HG03432 (cell line): ENCODE measurements around the gene SHBG.
"Not testable (repeated sequence)": the region's sequence is repeated elsewhere in the genome, so short reads cannot be mapped to it uniquely, and the experiment has no call there.

Experiments used
- ATAC-seq: cut with Tn5 transposase; IDR thresholded peaks from one replicate; pipeline ENCODE4 v1.9.1; 2021; ENCODE audit warnings: mild to moderate bottlenecking, moderate library complexity; ENCODE audit not compliant: unreplicated experiment

Gene SHBG

DNA sequence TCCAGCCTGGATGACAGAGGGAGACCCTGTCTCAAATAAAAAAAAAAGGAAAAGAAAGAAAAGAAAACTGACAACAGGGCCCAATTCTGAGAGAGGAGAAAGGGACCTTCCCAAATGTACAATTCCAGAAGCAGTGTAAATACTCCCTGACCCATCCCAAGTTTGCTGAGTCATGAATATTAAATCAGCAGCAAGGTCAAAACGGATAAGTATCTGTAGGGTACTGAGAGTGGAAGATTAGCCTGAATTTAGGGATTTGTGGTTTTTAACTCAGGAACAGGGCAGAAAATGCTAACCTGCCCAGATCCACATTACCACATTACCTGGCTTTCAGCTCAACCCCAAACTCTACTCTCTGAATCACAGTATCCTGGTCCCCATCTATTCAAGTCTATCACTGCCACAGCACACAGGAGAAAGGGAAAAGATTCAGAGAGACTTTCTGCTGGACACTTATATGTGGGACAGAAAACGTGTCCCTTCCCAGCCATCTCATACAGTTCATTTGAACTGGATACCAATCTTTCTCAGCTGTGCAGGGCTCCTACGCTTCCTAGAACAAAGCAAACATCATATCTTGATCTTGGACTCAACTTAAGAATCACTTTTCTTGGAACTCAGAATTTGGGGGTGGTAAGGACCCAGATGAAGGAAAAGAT lies 18.2 kb upstream of the SHBG start:
- no peak for ATAC-seq

DNA sequence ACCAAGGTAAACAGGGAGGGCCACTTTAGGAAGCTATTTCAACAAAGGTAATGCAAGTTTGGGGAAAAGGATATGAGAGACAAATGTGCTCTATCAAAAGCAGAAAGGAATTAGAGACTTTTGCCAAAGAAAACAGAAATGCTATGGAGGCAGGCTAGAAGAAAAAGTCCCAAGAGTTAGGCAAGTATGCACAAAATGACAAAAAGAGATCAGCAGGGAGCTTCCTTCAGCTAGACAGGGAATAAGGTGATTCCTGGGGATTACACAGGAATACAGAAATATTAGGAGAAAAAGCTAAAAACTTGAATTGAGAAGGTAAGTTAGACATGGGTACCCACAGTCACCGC lies 17.7 kb upstream of the SHBG start:
- no peak for ATAC-seq

DNA sequence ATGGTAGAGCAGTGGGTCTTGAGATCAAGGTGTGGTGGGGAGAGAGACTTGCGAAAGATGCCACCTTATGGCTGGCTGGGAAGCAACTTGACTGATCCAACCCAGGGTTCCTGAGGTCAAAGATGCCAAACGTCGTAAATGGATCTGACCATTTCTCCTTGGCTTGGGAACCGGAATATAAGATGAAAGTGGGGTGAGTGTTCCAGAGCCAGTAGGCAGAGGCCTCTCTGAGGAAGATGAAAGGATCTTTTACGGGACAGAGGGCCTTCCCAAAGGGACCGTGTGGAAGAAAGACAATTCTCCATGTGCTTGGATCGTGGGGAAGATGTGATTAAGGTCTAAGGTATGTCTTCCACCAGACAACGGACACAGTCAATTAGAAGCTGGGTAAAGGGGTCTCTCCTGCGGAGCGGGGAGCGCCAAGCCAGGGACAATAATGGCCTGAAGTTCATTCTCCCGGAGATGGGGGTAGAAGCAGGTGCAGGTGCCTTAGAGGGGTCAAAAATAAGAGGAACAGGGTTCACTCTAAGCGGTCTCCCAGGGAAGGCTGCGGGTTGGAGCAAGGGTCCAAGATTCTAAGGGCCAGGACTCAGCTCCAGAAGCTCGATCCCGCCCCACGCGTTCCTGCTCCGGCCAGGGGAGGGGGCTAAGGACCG lies 16.0 kb upstream of the SHBG start:
- ATAC-seq = no peak

DNA sequence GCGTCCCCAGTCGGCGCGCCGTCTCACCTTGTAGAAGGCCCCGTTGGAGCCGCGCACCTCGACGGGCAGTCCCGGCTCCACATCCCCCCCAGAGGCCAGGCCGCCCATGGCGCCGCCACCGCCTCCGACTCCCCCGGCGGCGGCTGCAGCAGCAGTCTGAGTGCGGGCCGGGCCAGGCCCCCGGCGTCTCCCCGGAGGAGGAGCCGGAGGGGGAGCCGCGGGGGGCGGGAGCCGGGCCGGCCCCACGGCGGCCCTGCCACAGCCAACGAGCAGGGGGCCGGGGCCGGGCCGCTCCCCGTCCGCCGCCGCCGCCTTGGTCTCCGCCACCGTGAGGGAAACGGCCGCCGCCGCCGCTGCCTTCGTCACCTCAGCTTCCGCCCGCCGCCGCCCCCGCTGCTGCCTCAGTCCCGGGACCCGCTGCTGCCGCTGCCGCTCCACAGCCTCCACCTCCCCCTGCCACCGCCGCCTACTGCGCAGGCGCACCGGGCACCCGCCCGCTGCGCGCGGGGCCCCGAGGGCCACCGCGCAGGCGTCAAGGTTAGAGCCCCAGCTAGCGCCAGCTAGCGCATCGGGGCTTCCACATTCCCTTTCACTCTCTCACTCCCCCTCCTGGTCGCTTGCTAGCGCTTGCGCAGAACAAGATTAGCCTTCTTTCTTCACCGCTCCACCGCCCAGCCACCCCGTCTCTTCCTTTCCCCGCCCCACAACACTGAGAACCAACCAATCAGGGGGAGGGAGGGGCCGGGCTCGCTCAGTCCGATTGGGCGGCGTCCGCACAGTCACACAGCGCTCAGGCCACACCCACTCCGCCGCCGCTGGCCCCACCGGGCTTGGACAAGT lies 15.3 kb upstream of the SHBG start, which contains the start of gene FXR2:
Gene FXR2 (minus strand): TSS at position 473 of the 840 bp plus-strand sequence. CDS start 365 bp downstream, at position 108.
- ATAC-seq = peak; percentile 78

DNA sequence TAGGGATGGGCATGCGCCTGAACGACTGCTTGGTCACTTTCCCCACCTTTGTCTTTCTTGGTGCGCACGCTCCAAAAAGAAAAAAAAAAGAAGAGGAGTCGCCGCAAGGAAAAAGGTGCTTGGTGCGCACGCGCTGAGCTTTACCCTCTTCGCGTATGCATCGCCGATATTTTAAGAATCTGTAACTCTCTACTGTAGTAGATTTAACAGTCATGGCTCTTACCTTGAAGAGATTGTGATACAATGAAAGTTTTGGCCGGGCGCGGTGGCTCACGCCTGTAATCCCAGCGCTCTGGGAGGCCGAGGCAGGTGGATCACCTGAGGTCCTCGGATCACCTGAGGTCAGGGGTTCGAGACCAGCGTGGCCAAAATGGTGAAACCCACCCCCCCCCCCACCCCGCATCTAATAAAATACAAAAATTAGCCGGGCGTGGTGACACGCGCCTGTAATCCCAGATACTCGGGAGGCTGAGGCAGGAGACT lies 14.6 kb upstream of the SHBG start:
- no peak for ATAC-seq

DNA sequence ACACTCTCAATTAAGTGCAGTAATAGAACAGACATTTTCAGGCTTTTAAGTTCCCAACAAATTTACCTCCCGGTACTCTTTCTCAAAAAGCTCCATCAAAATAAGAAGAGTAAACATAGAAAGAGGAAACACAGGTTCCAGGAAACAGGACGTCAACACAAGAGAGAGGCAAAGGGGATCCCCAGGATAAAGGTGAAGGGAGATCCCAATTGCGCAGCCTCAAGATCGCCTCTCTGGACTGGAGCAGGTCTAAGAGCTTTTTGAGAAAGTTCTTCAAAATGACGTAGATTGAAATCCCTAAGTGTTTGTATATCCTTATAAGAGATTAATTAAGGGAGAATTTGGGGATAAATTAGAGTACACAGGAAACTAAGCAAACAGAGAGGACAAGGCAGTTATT lies 11.3 kb upstream of the SHBG start:
- ATAC-seq = no peak

DNA sequence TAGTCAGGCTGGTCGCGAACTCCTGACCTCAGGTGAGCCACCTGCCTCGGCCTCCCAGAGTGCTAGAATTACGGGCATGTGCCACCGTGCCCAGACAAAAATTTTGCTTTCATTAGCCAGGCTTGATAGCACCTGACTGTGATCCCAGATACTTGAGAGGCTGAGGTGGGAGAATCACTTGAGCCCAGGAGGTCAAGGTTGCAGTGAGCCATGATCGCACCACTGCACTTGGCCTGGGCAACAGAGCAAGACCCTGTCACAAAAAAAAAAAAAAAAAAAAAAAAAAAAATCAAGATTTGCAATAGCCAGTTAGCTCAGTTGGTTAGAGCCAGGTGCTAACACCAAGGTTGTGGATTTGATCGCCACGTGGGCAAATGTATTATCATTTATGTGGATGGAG lies 9.1 kb upstream of the SHBG start:
- no peak for ATAC-seq

DNA sequence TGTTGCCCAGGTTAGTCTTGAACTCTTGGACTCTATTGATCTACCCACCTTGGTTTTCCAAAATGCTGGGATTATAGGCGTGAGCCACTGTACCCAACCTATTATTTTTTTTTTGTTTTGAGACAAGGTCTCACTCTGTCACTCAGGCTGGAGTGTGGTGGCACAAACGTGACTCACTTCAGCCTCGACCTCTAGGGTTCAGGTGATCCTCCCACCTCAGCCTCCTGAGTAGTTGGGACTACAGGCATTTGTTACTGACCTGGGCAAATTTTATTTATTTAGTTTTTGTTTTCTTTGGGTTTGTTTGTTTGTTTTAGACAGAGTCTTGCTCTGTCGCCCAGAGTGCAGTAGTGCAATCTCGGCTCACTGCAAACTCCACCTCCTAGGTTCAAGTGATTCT lies 6.3 kb upstream of the SHBG start:
- no peak for ATAC-seq

DNA sequence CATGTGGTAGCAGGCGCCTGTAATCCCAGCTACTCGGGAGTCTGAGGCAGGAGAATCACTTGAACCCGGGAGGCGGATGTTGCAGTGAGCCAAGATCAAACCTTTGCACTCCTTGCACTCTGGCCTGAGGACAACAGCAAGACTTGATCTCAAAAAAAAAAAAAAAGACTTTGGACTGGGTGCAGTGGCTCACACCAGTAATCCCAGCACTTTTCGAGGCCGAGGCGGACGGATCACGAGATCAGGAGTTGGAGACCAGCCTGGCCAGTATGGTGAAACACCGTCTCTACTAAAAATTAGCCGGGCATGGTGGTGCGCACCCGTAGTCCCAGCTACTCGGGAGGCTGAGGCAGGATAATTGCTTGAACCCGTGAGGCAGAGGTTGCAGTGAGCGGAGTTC lies 4.2 kb upstream of the SHBG start:
- ATAC-seq = not testable (repeated sequence)

DNA sequence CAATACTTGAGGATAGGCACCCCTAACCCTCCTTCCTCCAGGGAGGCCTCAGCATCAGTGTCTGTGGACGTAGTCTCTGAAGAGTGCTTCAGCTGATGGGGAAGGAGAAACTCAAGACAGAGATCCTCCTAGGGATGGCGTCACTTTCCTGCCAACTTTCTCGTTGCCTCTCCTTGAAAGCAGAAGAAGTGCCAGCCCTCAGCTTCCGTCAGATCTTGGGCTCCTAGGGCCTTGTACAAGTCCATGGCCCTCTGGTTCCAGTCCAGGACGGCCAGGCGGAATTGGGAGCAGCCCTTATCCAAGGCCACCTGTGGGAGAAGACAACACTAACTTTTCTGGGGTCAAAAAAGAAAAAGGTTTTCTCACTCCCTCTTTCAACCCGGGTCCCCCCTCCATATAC lies 3.6 kb upstream of the SHBG start:
- no peak for ATAC-seq

DNA sequence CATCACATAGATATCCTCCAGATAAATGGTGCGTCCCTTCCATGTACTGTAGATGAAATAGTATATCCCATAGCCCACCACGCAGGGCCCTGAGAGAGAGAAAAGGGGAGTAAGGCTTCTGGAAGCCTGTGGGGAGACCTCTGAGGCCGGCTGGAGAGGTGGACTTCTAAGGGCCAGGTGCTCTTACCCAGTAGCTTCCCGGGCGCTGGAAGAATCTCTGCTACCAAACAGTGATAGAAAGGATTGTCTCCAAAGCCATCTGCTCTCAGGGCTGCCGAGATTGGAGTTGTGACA lies 3.0 kb upstream of the SHBG start:
- peak; percentile 6 for ATAC-seq

DNA sequence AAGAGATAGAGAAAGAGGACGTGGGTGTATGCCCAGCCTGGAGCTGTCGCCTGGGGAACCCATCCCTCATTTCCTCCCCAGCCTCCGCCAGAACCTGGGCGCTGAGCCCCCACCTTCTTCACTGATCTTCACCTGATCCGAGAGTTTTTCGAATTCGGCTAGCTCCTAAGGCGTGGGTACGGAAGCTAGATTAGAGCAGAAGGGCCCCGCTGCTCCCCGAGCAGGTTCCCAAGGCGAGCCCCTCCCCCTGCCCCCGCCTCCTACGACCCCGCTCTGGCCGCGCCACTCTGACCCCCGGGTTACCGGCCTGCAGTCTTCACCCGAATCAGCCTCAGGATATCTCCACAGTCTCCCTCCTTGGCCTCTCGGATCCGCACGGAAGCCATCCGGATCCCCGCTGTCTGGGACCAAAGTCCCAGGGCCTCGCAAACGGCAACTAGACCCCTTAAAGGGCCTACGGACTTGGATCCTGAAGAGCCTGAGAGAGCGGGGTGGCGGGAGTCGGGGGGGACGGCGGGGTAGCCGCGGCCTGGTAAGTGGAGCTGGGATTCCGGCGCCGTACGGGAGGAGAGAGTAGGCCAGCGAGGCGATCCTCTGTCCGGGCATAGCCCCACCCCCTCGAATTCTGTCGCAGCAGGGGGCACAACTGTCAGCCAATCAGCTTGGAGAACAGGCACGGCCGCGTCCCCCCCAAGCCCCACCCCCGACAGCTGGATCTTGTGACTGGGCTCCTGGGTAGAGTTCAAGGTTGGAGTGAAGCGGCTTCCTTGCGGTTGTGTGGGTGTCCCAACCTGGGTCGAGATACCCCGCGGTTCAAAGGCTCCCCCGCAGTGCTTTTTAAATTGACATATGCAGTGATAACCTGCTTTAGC lies 2.4 kb upstream of the SHBG start, which contains the start of gene SAT2:
Gene SAT2 (minus strand): TSS at position 572 of the 872 bp plus-strand sequence. CDS start 186 bp downstream, at position 386.
- ATAC-seq = peak; percentile 77

DNA sequence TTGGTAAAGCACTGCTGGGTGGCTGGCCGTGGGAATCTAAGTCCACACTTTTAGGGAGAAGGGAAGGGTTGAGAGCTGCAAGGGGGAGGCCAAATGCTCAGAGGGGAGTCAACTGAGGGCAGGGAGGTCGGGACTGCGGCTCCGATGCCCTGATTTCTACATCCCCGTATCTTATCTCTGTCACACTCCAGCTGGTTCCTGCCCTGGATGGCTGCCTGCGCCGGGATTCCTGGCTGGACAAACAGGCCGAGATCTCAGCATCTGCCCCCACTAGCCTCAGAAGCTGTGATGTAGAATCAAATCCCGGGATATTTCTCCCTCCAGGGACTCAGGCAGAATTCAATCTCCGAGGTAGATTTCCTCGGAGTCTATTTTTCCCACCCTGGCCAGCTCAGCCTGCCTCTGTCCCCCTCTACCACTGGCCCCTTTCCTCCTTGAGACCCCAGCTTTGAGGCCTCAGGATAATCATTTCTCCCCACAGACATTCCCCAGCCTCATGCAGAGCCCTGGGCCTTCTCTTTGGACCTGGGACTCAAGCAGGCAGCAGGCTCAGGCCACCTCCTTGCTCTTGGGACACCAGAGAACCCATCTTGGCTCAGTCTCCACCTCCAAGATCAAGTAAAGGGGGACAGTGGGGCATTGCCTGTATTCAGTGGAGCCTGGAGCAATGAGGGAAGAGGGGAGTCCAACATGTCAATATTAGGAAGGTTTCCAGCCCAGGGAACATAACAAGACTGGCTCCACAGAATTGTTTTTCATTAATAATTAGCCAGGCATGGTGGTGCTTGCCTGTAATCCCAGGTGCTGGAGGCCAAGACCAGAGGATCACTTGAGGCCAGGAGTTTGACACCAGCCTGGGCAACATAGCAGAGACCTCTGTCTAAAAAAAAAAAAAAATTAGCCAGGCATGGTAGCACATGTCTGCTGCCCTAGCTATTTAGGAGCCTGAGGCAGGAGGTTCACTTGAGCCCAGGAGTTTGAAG lies 1.8 kb downstream of the SHBG start:
- ATAC-seq = no peak

DNA sequence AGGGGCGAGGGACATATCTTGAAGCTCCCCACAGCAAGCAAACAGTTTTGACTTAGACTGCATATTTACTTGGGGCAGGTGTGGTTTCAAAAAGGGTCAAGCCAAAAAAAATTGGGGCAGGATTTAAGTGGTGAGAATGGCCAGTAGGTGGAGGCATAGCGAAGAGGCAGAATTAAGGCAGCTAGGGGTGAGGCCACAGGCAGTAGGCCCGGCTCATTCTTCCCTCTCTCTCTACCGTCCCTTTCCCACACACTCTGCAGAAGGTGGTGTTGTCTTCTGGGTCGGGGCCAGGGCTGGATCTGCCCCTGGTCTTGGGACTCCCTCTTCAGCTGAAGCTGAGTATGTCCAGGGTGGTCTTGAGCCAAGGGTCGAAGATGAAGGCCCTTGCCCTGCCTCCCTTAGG lies 2.6 kb downstream of the SHBG start:
- no peak for ATAC-seq

DNA sequence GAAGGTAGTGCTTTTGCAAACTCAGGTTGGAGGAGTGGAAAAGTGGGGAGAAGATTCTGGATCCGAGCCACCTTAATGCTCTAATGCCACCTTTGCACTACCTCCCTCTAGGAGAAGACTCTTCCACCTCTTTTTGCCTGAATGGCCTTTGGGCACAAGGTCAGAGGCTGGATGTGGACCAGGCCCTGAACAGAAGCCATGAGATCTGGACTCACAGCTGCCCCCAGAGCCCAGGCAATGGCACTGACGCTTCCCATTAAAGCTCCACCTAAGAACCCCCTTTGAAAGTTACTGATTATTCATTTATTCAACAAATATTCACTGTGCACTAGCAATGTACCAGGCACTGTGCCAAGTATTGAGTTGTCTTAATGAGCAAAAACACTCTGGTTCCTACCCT lies 3.2 kb downstream of the SHBG start:
- no peak for ATAC-seq

DNA sequence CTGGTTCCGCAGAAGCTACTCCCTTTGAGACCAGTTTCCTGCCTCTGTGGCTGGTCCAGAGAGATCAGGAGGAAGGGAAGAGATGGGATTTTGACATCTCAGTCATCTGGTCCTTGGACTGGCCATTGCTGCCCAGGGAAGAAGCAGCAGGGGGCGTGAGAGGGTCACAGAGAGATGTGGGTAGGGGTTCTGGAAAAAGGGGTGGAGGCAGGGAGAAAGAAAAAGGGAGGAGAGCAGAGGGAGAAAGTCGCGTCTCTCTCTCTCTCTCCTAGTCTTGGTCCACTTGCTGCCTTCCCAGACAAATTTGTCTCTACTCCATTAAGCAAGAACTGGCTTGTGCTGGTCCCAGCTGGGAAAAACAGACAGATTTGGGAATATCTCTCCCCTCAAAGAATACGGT lies 4.4 kb downstream of the SHBG start:
- ATAC-seq = no peak

DNA sequence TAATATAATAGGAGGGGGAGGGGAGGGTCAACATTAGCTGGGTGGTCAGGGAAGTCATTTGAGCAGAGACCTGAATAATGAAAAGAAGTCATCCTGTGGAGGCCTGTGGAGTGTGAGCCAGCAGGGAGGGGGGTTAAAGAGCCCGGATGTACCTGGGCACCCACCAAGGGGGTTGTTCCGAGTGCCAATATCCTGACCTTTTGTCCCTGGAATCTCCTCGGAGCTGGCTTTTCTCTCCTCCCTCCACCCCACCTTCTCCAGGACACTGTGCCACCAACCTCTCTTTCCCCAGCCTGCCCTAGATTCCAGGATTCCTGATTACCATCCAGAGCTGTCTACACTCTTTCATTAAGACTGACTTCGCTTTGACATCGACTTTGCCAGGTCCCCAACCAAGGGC lies 6.2 kb downstream of the SHBG start:
- no peak for ATAC-seq

DNA sequence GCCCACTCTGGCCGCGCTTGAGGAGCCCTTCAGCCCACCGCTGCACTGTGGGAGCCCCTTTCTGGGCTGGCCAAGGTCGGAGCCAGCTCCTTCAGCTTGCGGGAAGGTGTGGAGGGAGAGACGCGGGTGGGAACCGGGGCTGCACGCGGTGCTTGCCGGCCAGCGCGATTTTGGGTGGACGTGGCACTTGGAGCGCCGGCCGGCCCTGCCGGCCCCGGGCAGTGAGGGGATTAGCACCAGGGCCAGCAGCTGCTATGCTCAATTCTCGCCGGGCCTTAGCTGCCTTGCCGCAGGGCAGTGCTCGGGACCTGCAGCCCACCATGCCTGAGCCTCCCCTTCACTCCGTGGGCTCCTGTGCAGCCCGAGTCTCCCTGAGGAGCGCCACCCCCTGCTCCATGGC lies 10.8 kb downstream of the SHBG start:
- ATAC-seq = no peak

DNA sequence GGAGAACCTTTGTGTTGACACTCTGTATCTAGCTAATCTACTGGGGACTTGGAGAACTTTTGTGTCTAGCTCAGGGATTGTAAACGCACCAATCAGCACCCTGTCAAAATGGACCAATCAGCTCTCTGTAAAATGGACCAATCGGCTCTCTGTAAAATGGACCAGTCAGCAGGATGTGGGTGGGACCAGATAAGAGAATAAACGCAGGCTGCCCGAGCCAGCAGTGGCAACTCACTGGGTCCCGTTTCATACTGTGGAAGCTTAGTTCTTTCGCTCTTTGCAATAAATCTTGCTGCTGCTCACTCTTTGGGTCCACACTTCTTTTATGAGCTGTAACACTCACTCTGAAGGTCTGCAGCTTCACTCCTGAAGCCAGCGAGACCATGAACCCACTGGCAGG lies 11.7 kb downstream of the SHBG start:
- ATAC-seq = not testable (repeated sequence)

DNA sequence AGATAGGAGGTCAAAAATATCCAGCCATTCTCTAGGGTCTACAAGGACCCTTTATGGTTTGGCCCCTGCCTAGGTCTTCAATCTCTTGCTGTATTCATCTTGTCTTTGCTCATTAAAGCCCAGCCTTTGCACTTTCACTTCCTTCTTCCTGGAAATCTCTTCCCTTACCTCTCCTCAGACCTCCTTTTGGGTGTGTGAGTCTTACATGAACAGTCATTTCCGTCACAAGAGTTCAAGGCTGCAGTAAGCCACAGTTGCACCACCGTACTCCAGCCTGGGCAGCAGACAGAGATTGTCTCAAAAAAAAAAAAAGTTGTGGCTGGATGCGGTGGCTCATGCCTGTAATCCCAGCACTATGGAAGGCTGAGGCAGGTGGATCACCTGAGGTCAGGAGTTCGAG lies 14.8 kb downstream of the SHBG start:
- ATAC-seq = no peak
